Activated CD8-positive, alpha-beta memory T cell treated with anti-CD3 and anti-CD28 coated beads for 1 hour (primary cell): ENCODE results near the gene LINC00632.
"Not testable (repeated sequence)": the region's sequence is repeated elsewhere in the genome, so short reads cannot be mapped to it uniquely, and the experiment has no call there.

Experiments
- DNase-seq, 2 donors: peaks; one replicate each; pipeline ENCODE4 v3.0.0-alpha.2; 2020; ENCODE audit warnings: low read depth in 1 of 2; ENCODE audit errors: extremely low read depth in 1 of 2

The LINC00632 gene

GRCh38 chrX:140709421-140709846 lies at the start of gene LINC00632:
TSS of gene LINC00632 (plus strand) at chrX:140709759.
- DNase-seq = no peak

GRCh38 chrX:140661643-140662042 lies 47.9 kb upstream of the LINC00632 start:
- DNase-seq = no peak

DNA sequence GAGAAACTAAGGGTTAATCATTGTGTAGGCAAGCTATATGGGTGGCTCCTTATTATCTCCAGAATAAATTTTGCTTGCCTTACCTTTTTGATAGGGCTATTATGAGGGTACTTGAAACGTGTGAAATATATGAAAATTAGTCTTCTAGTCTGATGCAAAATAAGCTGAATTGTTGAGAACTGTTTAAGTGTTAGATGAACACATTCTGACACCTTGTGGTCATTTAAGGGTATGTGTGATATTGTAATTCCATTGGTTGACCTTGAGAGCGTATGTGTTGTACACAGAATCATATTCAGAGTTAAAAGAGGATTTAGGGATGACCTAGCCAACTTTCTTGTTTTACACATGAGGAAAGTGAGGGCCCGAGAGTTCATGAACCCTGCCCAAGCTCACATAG lies 44.6 kb upstream of the LINC00632 start:
- DNase-seq = no peak

DNA sequence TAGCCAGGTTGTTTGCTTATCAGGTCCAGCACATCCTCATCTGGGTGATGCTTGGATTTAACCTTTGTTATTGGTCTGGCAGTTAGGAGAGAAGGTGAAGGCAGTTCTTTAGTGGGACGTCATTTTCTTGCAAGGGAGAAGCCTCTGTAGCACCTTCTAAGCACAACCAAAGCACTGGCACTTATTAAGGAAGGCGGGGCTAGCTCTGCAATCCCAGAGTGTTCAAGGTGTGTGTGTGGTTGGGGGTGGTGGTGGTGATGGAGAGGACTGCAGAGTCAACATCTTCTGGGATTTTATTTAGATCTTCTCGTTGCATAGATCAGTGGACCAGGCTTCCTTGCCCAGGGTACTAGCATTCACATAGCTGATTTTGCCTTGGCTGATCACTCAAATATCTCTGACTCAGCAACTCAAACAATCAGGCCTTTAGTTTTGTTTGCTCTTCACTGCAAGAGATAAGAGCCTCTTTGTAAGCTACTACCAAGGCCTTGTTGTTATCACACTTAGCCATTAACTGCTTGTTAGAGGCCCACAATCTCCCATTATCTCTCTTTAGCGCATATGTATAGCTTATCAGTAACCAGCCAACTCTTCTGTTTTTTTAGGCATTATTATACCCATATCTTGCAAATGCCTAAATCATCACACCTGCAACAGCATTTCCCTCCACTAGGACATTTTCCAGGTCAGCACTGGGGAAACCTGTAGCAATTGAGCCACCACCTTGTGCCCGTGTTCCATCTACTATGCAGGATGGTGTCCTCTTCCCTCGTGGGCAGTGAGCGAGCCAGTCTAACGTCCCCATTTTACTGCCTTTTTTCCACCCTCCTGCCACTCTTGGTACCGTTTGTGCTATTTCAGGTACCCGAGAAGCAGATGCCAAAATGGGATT lies 36.5 kb upstream of the LINC00632 start:
- no peak for DNase-seq

DNA sequence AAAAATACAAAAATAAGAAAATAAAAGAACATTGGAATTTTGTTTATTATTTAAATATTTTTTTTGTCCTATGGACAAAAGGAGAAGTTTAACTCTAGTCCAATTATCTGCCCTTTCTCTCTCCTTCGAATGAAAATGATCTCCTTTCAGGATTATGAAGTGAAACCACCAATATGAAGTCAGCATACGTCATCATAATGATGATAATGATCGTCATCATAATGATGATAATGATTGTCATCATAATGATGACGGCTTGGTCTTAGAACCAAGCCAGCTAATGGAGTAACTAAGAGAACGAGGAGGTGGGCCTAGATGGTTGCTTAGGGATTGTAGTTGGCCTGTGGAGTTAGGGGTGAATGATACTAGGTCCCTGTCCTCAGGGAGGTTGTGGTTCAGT lies 21.9 kb upstream of the LINC00632 start:
- DNase-seq = no peak

GRCh38 chrX:140691596-140691995 lies 18.0 kb upstream of the LINC00632 start:
- DNase-seq = not testable (repeated sequence)

DNA sequence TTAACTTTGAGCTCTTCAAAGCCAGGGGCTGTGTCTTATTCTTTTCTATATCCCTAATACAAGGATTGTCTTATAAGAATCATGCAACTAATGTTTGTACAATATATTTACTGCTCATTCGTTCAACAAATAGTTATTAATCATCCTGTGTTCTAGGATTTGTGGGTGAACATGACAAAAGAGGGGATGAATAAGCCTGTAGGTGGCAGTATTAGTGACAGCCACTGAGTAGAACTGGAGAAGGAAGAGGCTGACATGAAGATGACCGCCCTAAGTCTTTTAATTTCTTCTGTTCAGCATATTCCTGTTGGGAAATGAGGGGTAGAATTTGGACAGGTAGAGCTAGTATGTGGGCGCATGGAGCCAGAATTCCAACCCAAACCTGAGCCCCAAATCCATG lies 11.9 kb upstream of the LINC00632 start:
- DNase-seq = no peak

- no peak for DNase-seq
Observed at GRCh38 chrX:140701480-140701879, 8.1 kb upstream of the LINC00632 start.

GRCh38 chrX:140710710-140711109 lies 1.2 kb downstream of the LINC00632 start:
- DNase-seq = no peak

GRCh38 chrX:140711894-140712293 lies 2.3 kb downstream of the LINC00632 start:
- DNase-seq = no peak

- no peak for DNase-seq
Observed at GRCh38 chrX:140712413-140713173, 3.0 kb downstream of the LINC00632 start.

- no peak for DNase-seq
Observed at GRCh38 chrX:140713174-140713539, 3.6 kb downstream of the LINC00632 start.

DNA sequence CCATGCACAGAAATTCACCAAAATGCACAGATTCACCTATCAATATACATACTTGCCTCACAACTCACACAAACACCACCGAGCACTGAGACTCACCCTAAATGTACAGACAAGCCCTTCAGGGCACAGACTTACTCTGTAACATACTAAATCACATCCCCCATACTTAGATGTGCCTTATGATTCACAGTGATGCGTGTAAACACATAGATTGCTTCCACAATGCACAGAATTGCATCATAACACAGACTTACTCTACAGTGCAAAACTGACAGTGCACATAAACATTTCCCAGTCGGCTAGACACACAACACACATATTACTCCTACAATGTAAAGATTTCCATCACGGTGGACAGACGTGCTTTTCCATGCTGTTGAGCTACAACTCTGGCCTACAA lies 6.2 kb downstream of the LINC00632 start:
- DNase-seq = no peak

GRCh38 chrX:140723121-140723715 lies 13.7 kb downstream of the LINC00632 start:
- no peak for DNase-seq

DNA sequence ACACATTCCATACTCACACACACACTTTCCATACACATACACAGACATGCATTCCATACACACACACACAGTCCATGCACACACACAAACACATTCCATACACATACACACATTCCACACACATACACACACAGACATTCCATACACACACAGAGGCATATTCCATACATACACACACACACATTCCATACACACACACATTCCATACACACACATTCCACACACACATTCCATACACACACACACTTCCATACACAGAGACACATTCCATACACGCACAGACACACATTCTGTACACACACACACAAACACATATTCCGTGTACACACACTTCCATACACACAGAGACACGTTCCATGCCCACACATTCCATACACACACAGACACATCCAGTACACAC lies 14.8 kb downstream of the LINC00632 start:
- DNase-seq = no peak

DNA sequence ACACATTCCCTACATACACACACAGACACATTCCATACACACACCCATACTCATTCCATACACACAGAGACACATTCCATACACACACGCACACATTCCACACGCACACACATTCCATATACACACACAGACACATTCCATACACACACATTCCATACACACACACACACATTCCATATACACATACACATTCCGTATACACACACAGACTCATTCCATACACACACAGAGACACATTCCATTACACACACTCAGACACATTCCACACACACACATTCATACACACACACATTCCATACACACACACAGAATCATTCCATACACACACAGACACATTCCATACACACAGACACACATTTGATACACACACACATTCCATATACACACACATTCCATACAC lies 15.2 kb downstream of the LINC00632 start:
- no peak for DNase-seq

DNA sequence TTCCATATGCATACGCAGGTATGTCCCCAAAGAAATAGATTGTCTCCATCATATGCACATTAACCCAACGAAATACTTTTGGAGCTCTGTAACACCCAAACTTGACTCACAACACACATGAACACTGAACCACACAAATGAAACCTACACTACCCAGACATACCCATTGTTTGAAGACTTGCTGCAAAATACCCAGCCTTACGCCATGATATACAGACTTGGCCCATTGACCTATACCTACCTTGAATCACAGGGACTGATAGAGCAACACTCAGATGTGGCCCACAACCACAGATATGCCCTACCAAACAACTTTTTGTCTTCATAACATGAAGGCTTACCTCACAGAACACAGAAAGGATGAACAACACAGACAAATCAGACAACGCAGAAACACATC lies 15.9 kb downstream of the LINC00632 start:
- DNase-seq = no peak

- DNase-seq = no peak
Observed at GRCh38 chrX:140733766-140734342, 24.3 kb downstream of the LINC00632 start.

GRCh38 chrX:140744085-140744484 lies 34.5 kb downstream of the LINC00632 start:
- no peak for DNase-seq

DNA sequence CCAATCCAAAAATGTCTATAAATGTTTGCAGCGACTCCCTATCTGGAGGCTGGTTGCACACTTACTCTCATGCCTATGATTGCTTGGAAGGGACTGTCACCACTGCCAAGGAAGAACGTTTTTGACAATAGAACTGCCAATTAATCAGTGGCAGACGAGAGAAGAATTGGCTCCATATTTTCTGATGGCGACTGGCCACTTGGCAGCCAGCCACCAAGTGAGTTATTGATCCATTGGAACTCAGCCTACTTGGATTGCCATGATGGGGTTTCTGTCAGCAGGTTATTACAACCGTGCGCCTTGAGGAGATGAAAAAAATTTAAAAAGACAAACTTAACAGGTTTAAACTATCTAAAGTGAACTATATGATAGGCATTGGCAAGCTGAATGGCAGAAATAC lies 47.4 kb downstream of the LINC00632 start:
- no peak for DNase-seq

DNA sequence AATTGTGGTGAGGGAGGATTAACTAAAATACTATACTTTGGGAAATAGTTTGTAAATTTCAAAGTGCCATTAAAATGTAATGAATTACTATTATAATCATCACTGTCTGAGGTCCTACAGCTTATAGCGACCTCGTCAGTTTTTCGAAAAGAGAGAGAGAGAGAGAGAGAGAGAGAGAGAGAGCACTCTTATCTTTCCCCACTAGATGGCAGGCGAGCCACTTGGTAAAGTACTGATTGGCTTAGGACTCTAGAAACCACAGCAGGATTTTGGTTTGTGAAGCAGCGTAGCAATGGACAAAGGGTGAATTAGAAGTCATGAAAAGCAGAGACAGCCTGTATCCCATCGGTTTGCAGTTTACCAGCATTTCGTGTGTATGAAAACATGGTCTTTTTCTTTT lies 52.5 kb downstream of the LINC00632 start:
- DNase-seq = no peak
